ENCODE results near the gene PATJ. TPM values are rescaled to one million over a fixed set of nuclear protein-coding genes. Genes with fewer than 3 reads are reported as not detected.
"Not testable (repeated sequence)": the region's sequence is repeated elsewhere in the genome, so short reads cannot be mapped to it uniquely, and the experiment has no call there.

PATJ gene
- total and polyA plus RNA-seq, 7 donors, result 2.0 to 49.9 (median 17.1) TPM

- Histone ChIP-seq H3K9me3 (no peaks in the 10 kb centered on the region), H3K27me3 (ENCODE audit: insufficient read depth in 3 of 3, low read length in 2 of 3) (no peaks in the 10 kb centered on the region), H3K4me3 (peak within 1 kb of the TSS; percentile 96), H3K4me1 (peaks cover 17% of the 10 kb centered on the region), H3K27ac (peak within 1 kb of the TSS; percentile 95), H3K36me3 (ENCODE audit: insufficient read depth in 1 of 2, low read depth in 1 of 2) (peaks cover 0 to 16% of the 10 kb centered on the region in 2 donors)
- intact Hi-C loops (cut with DNase I), result loop anchor here (2.0 to 10.0 kb wide), 2 partner anchors 18 to 670 kb away; partner anchors contain the start of gene PATJ (in 1 of the 2)
- 0% methylated on average over 45 of the region's 45 CpGs for WGBS, 3 donors
- TF ChIP-seq, protein P1, sequence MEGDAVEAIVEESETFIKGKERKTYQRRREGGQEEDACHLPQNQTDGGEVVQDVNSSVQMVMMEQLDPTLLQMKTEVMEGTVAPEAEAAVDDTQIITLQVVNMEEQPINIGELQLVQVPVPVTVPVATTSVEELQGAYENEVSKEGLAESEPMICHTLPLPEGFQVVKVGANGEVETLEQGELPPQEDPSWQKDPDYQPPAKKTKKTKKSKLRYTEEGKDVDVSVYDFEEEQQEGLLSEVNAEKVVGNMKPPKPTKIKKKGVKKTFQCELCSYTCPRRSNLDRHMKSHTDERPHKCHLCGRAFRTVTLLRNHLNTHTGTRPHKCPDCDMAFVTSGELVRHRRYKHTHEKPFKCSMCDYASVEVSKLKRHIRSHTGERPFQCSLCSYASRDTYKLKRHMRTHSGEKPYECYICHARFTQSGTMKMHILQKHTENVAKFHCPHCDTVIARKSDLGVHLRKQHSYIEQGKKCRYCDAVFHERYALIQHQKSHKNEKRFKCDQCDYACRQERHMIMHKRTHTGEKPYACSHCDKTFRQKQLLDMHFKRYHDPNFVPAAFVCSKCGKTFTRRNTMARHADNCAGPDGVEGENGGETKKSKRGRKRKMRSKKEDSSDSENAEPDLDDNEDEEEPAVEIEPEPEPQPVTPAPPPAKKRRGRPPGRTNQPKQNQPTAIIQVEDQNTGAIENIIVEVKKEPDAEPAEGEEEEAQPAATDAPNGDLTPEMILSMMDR (IDR thresholded peaks at IDR 0.05), result no peak
- ATAC-seq, result peak; percentile 99
- peak; percentile 89 to 95 for DNase-seq
These were observed 17.2 kb upstream of the PATJ start, which contains the start of gene TM2D1 for GRCh38 chr1:61724813-61725694. TSS of gene TM2D1 (minus strand) at chr1:61725141. CDS start at chr1:61725120, 21 bp downstream.

DNA sequence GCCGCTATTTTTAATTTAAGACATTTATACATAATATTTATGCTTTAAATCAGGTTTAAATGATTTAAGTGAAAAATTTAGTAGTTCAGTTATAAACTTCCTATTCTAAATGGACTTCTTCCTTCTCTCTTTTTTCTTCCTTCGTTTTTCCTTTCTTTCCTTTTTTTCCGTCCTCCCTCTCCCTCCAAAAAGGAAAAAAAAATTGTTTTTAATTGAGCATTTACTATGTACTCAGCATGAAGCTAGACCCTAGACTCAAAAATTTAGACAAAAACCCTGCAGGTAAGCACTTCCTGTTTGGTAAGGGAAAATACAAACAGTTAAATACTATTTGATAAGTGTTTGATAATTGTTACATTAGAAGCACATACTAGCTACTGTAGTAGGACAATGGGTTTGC lies 14.7 kb upstream of the PATJ start:
- Histone ChIP-seq H3K4me1 (peaks cover 17% of the 10 kb centered on the region), H3K36me3 (ENCODE audit: insufficient read depth in 1 of 2, low read depth in 1 of 2) (peaks cover 0 to 6% of the 10 kb centered on the region in 2 donors), H3K4me3 (no peak overlapping the region), H3K9me3 (no peaks in the 10 kb centered on the region), H3K27me3 (ENCODE audit: insufficient read depth in 3 of 3, low read length in 2 of 3) (no peaks in the 10 kb centered on the region), H3K27ac (no peak overlapping the region)
- WGBS, 3 donors, result 77 to 88% (median 87%) methylated on average over 3 of the region's 3 CpGs
- ATAC-seq, result no peak
- TF ChIP-seq, protein P1 (IDR thresholded peaks at IDR 0.05), result no peak
- intact Hi-C loops (cut with DNase I), result loop anchor here in 1 of 2 donors (10.0 kb wide), 1 partner anchor 673 kb away; no protein-coding TSS in a partner anchor
- no peak for DNase-seq

DNA sequence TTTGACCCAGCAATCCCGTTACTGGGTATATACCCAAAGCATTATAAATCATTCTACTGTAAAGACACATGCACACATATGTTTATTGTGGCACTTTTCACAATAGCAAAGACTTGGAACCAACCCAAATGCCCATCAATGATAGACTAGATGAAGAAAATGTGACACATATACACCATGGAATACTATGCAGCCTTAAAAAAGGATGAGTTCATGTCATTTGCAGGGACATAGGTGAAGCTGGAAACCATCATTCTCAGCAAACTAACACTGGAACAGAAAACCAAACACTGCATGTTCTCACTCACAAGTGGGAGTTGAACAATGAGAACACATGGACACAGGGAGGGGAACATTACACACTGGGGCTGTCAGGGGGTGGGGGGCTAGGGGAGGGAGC lies 11.6 kb upstream of the PATJ start:
- not testable (repeated sequence) for ATAC-seq, DNase-seq
- 0 to 39% (median 0%) methylated on average over 1 of the region's 1 CpG for WGBS, 3 donors

DNA sequence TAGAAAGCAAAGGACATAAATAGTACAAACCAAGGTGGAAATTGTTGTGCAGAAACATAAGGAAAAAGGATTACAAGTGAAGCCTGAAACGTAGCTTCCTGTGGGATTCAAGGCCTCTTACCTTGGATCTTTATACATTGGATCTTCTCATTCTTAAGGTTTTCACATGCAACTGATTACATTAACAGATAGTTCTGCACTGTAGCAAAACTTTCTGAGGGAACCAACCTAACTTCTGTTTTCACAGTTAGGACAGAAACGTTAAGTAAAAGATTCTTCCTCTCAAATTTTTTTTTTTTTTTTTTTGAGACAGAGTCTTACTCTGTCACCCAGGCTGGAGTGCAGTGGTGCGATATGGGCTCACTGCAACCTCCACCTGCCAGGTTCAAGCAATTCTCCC lies 9.6 kb upstream of the PATJ start:
- 45 to 48% (median 47%) methylated on average over 3 of the region's 3 CpGs for WGBS, 3 donors
- no peak overlapping the region for H3K4me3 ChIP-seq
- H3K27me3 ChIP-seq (ENCODE audit: insufficient read depth in 3 of 3, low read length in 2 of 3), result no peaks in the 10 kb centered on the region
- TF ChIP-seq, protein P1 (IDR thresholded peaks at IDR 0.05), result no peak
- DNase-seq (no peak), ATAC-seq (no peak)
- H3K36me3 ChIP-seq (ENCODE audit: insufficient read depth in 1 of 2, low read depth in 1 of 2), result no peaks in the 10 kb centered on the region
- H3K27ac ChIP-seq, result no peak overlapping the region
- H3K9me3 ChIP-seq, result no peaks in the 10 kb centered on the region
- H3K4me1 ChIP-seq, result no peaks in the 10 kb centered on the region
- intact Hi-C loops (cut with DNase I), result no loop called here

More for the DNA sequence above, 11.6 kb upstream of the PATJ start:
- H3K4me1 ChIP-seq; H3K4me3 ChIP-seq; H3K9me3 ChIP-seq; H3K36me3 ChIP-seq (ENCODE audit: insufficient read depth in 1 of 2, low read depth in 1 of 2); H3K27me3 ChIP-seq (ENCODE audit: insufficient read depth in 3 of 3, low read length in 2 of 3); H3K27ac ChIP-seq; intact Hi-C loops (cut with DNase I): not testable (repeated sequence)

All from psoas muscle (tissue), 8 donors.